K562 (cell line): Measurements from ENCODE around the gene FMN2. TPM values are rescaled to one million over a fixed set of nuclear protein-coding genes. Genes with fewer than 3 reads are reported as not detected.

Experiments
- ATAC-seq: fragments of 200-7000 bp; cut with Tn5 transposase; 3 replicates; pipeline ENCODE4 v1.9.1; 2020; ENCODE audit warnings: moderate library complexity
- BruUV-seq: library from RNA; stranded (reverse); fragments of 400-500 nt; replicated peaks from 2 replicates; lab custom pipeline; 2021; lab: Mats Ljungman, UMichigan
- CTCF ChIA-PET: fragments of 300-600 bp; formaldehyde crosslinking; extraction: SDS; loops from one replicate; lab custom pipeline; 2021; ENCODE audit warnings: low intra/inter-chr PET ratio; lab: Yijun Ruan, JAX
- POLR2A ChIA-PET: fragments of 300-600, 350-650 bp; sonication (Branson Sonifier 250); formaldehyde crosslinking; extraction: SDS; loops from one replicate; lab custom pipeline; 2021; ENCODE audit warnings: antibody characterized with exemption, inconsistent platforms; lab: Yijun Ruan, JAX
- DNase-seq, 4 experiments: peaks; one replicate each; pipeline versions ENCODE4 v3.0.0 to v3.0.0-alpha.2; 2011 to 2018; ENCODE audit warnings: low spot score in 3 of 4, mixed read lengths in 3 of 4; ENCODE audit errors: extremely low read depth in 1 of 4
- FAIRE-seq: peaks from 2 replicates; lab custom pipeline; 2011; peaks lifted over from hg19 to GRCh38; lab: Jason Lieb, UNC
- H2AFZ ChIP-seq: 2 replicates; pipeline ENCODE4 v1.6.0; 2011; ENCODE audit warnings: low read depth, low read length, control low read depth, inconsistent platforms
- H3K27ac ChIP-seq: fragments of 200-600 bp; 3 replicates; pipeline ENCODE4 v1.8.0; 2011; ENCODE audit warnings: low read depth, mild to moderate bottlenecking, control low read depth, inconsistent platforms, low read length, moderate library complexity, mixed read lengths; ENCODE audit errors: extremely low read depth
- H3K27me3 ChIP-seq, 2 experiments: fragments of 300-600 bp in 1 of 2; 2 replicates in 1 of 2; 3 replicates in 1 of 2; pipeline versions ENCODE4 v1.6.0 to v1.8.0; 2011; ENCODE audit warnings: inconsistent platforms in 2 of 2, low read length in 2 of 2, mild to moderate bottlenecking in 1 of 2, mixed read lengths in 1 of 2, moderate library complexity in 1 of 2; ENCODE audit not compliant: control insufficient read depth in 2 of 2, insufficient read depth in 2 of 2
- H3K36me3 ChIP-seq: fragments of 300-600 bp; 3 replicates; pipeline ENCODE4 v1.8.0; 2011; ENCODE audit warnings: mild to moderate bottlenecking, low read length, inconsistent platforms; ENCODE audit not compliant: control insufficient read depth, insufficient read depth
- H3K4me1 ChIP-seq, 2 experiments: fragments of 200-600 bp in 1 of 2; replicated peaks in 1 of 2; 2 replicates in 1 of 2; 3 replicates in 1 of 2; pipeline versions ENCODE4 v1.5.1 to v1.8.0; 2011; ENCODE audit warnings: inconsistent platforms in 2 of 2, low read length in 2 of 2, mild to moderate bottlenecking in 1 of 2, mixed read lengths in 1 of 2, moderate library complexity in 1 of 2; ENCODE audit not compliant: control insufficient read depth in 2 of 2, insufficient read depth in 2 of 2
- H3K4me2 ChIP-seq: 2 replicates; pipeline ENCODE4 v1.6.1; 2011; ENCODE audit warnings: low read length, control low read depth, inconsistent platforms, mixed read lengths; ENCODE audit not compliant: insufficient read depth
- H3K4me3 ChIP-seq: fragments of 200-600 bp; sonication (generic), shearing (Covaris generic); 2 replicates; pipeline ENCODE4 v1.5.1; 2016; ENCODE audit warnings: control low read depth, inconsistent platforms
- H3K79me2 ChIP-seq: fragments of 200-600 bp; 3 replicates; pipeline ENCODE4 v1.8.0; 2011; ENCODE audit warnings: low read length, inconsistent platforms; ENCODE audit not compliant: control insufficient read depth, insufficient read depth
- H3K9ac ChIP-seq, 2 experiments: 2 replicates each; pipeline versions ENCODE4 v1.6.0 to v1.6.1; 2011; ENCODE audit warnings: low read depth in 2 of 2, low read length in 2 of 2, control low read depth in 1 of 2, inconsistent platforms in 1 of 2, mild to moderate bottlenecking in 1 of 2, mixed read lengths in 1 of 2; ENCODE audit not compliant: insufficient read depth in 1 of 2
- H3K9me1 ChIP-seq: one replicate; pipeline ENCODE4 v1.6.0; 2011; ENCODE audit warnings: inconsistent platforms, mild to moderate bottlenecking, low read length, moderate library complexity; ENCODE audit not compliant: control insufficient read depth, insufficient read depth
- H3K9me3 ChIP-seq: replicated peaks from 2 replicates; pipeline ENCODE4 v1.5.1; 2011; ENCODE audit warnings: low read depth, low read length, inconsistent platforms; ENCODE audit not compliant: control insufficient read depth, insufficient read depth
- H4K20me1 ChIP-seq: replicated peaks from 2 replicates; pipeline ENCODE4 v1.6.1; 2011; ENCODE audit warnings: low read length, inconsistent platforms, mixed read lengths; ENCODE audit not compliant: control insufficient read depth, insufficient read depth
- ARID3B ChIP-seq: fragments of 250-450 bp; sonication (Bioruptor Pico); IDR thresholded peaks from 2 replicates; pipeline ENCODE4 v1.4.0; 2020; ENCODE audit warnings: borderline replicate concordance
- BCL6 ChIP-seq: fragments of 250-450 bp; sonication (Bioruptor Pico); IDR thresholded peaks from 2 replicates; pipeline ENCODE4 v1.4.0; 2020
- CBX3 ChIP-seq, 2 experiments: IDR thresholded peaks; 1 replicate in 1 of 2; 2 replicates in 1 of 2; pipeline ENCODE4 v1.6.1; 2012; ENCODE audit warnings: inconsistent platforms in 2 of 2, low read length in 2 of 2, borderline replicate concordance in 1 of 2, control low read depth in 1 of 2
- CEBPB ChIP-seq: fragments of 450-650 bp; IDR thresholded peaks from 2 replicates; pipeline ENCODE4 v1.6.1; 2016; ENCODE audit warnings: missing genetic modification characterization, missing compliant biosample characterization
- ERF ChIP-seq: fragments of 450-650 bp; formaldehyde crosslinking; IDR thresholded peaks from 2 replicates; pipeline ENCODE4 v1.4.0; 2020; ENCODE audit warnings: mild to moderate bottlenecking, mixed read lengths
- WGBS: fragments of 100-300 bp; shearing (Covaris generic); methylation state at CpG from one replicate; pipeline ENCODE4 v1.1.6; 2016; ENCODE audit warnings: low coverage, mixed read lengths; ENCODE audit not compliant: insufficient coverage; ENCODE audit errors: missing lambda C conversion rate; 5-methylcytosine and 5-hydroxymethylcytosine counted together
- in situ Hi-C: fragments of 300-500 bp; cut with MboI; formaldehyde crosslinking; loops from 4 replicates; pipeline ENCODE4 v1.15.0; 2018; ENCODE audit warnings: inconsistent platforms, mixed read lengths
- intact Hi-C: fragments of 100-400 bp; cut with micrococcal nuclease; formaldehyde crosslinking; loops from 2 replicates; pipeline ENCODE4 v1.14.2; 2022
- polyA plus RNA-seq, 8 experiments: library from polyadenylated mRNA; depleted of rRNA in 4 of 8; stranded (reverse) in 5 of 8; unstranded in 3 of 8; fragments of >200 nt; fragmentation: Nextera tagmentation in 2 of 8; fragmentation: Illumina TruSeq in 1 of 8; extraction: Ambion mirVana in 2 of 8; extraction: Trizol in 1 of 8; gene quantifications; 2 replicates each; pipeline versions ENCODE4 v1.2.1 to v1.2.3, GENCODE V29; 2011 to 2014; ENCODE audit warnings: inconsistent platforms in 1 of 8, missing spikeins in 1 of 8
- total RNA-seq, 7 experiments: library from RNA; depleted of rRNA in 6 of 7; stranded (reverse); fragments of >200 nt in 6 of 7; fragmentation: Illumina TruSeq in 2 of 7; extraction: Trizol in 2 of 7; gene quantifications; 2 replicates each; pipeline versions ENCODE4 v1.2.1 to v1.2.3, GENCODE V29; 2011 to 2021; ENCODE audit warnings: low replicate concordance in 1 of 7

The FMN2 gene
- total and polyA plus RNA-seq, 9 of the 15 experiments (the other 6 are each of a cell fraction or from before 2014, with no cell fraction given) = 0.15 to 0.45 (median 0.16) TPM; not detected in 3

- DNase-seq = no peak
- H3K9me1 ChIP-seq = no peaks in the 10 kb centered on the region
- 2% methylated on average over 7 of the region's 7 CpGs for WGBS
- ChIA-PET POLR2A (no interaction called here), CTCF (no interaction called here)
- no peaks in the 10 kb centered on the region for H4K20me1 ChIP-seq
- in situ Hi-C loops (no loop called here), intact Hi-C loops (no loop called here)
- no peak overlapping the region for H3K27ac ChIP-seq
- no peaks in the 10 kb centered on the region for H3K27me3 ChIP-seq
- H2AFZ ChIP-seq = no peak overlapping the region
- no peaks in the 10 kb centered on the region for H3K79me2 ChIP-seq
- no peaks in the 10 kb centered on the region for H3K4me1 ChIP-seq
- no peak overlapping the region for H3K9ac ChIP-seq
- H3K9me3 ChIP-seq = no peaks in the 10 kb centered on the region
- no peak for ATAC-seq
- no peak for TF ChIP-seq BCL6 (CRISPR knock-in tag)
- TF ChIP-seq CEBPB (tag) = peak; percentile 74
- no peaks in the 10 kb centered on the region for H3K36me3 ChIP-seq
- FAIRE-seq = no peak
- H3K4me3 ChIP-seq = no peak overlapping the region
- no peak overlapping the region for H3K4me2 ChIP-seq
- BruUV-seq = no TSS peak
These were observed 294.6 kb downstream of the FMN2 start for GRCh38 chr1:240385985-240386978.

GRCh38 chr1:240387051-240387450 lies 295.4 kb downstream of the FMN2 start:
- intact Hi-C loops (no loop called here), in situ Hi-C loops (no loop called here)
- ATAC-seq = no peak
- Histone ChIP-seq H3K79me2 (no peaks in the 10 kb centered on the region), H3K4me1 (no peaks in the 10 kb centered on the region), H3K4me2 (no peak overlapping the region), H4K20me1 (no peaks in the 10 kb centered on the region), H3K27me3 (no peaks in the 10 kb centered on the region), H3K9ac (no peak overlapping the region), H3K27ac (no peak overlapping the region), H3K36me3 (no peaks in the 10 kb centered on the region), H2AFZ (no peak overlapping the region), H3K9me3 (no peaks in the 10 kb centered on the region), H3K9me1 (no peaks in the 10 kb centered on the region), H3K4me3 (no peak overlapping the region)
- DNase-seq = no peak
- FAIRE-seq = no peak
- ChIA-PET CTCF (no interaction called here), POLR2A (no interaction called here)
- no TSS peak for BruUV-seq
- TF ChIP-seq ARID3B (CRISPR knock-in tag) = no peak
- no peak for TF ChIP-seq ERF
- TF ChIP-seq CBX3 (IDR thresholded peaks at IDR 0.05; ENCODE audit: borderline replicate concordance in 1 of 2, low read length in 2 of 2) = no peak
- WGBS = 12% methylated on average over 2 of the region's 2 CpGs
